ACC112 (cell line): ENCODE data around the gene OR8K3.

Source experiments
- H2AFZ ChIP-seq: fragments of 200-600 bp; sonication (generic); one replicate; pipeline ENCODE4 v1.6.0; 2017; ENCODE audit warnings: antibody characterized with exemption, low read length; ENCODE audit not compliant: unreplicated experiment
- H3K27ac ChIP-seq: fragments of 200-600 bp; sonication (generic); 2 replicates; pipeline ENCODE4 v1.5.1; 2014; ENCODE audit warnings: low read depth, mild to moderate bottlenecking, antibody characterized with exemption, low read length, moderate library complexity
- H3K27me3 ChIP-seq: fragments of 200-600 bp; sonication (generic); 2 replicates; pipeline ENCODE4 v1.6.1; 2014; ENCODE audit warnings: mild to moderate bottlenecking, antibody characterized with exemption, low read length, moderate library complexity, mixed read lengths; ENCODE audit not compliant: insufficient read depth
- H3K36me3 ChIP-seq: fragments of 200-600 bp; sonication (generic); 2 replicates; pipeline ENCODE4 v1.6.1; 2016; ENCODE audit warnings: mild to moderate bottlenecking, antibody characterized with exemption, low read length, moderate library complexity, mixed read lengths; ENCODE audit not compliant: insufficient read depth
- H3K4me1 ChIP-seq: fragments of 200-600 bp; sonication (generic); one replicate; pipeline ENCODE4 v1.6.1; 2016; ENCODE audit warnings: low read length, mixed read lengths; ENCODE audit not compliant: insufficient read depth, unreplicated experiment, control insufficient read depth
- H3K4me3 ChIP-seq: fragments of 200-600 bp; sonication (generic); 2 replicates; pipeline ENCODE4 v1.5.1; 2014; ENCODE audit warnings: mild to moderate bottlenecking, low read depth, low read length
- H3K79me2 ChIP-seq: fragments of 200-600 bp; sonication (generic); one replicate; pipeline ENCODE4 v1.6.0; 2016; ENCODE audit warnings: low read length; ENCODE audit not compliant: control insufficient read depth, unreplicated experiment, insufficient read depth

The OR8K3 gene

DNA sequence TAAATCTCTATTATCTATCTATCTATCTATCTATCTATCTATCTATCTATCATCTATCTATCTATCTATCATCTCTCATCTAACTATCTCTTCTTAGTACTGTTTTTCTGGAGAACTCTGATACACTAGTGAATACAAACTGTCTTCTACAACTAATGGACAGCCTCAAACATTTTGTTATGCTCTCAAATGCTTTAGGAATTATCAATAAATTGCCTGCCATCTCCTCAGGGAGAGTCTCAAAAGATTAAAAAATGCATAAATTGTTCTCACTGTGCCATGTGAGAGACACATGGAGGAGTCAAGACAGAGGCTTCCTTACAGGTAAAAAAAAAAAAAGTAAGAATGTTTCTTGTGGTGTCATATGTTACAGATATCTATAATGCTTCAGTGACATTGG lies at the start of gene OR8K3:
Gene OR8K3, plus strand, starts transcription at position 301 of the 400 bp plus-strand sequence. CDS start 3,163 bp downstream, outside the sequence.
- H3K4me3 ChIP-seq = no peak within 1 kb of the TSS
- no peaks in the 10 kb centered on the region for H3K36me3 ChIP-seq
- H3K27ac ChIP-seq = no peak within 1 kb of the TSS
- no peaks in the 10 kb centered on the region for H3K79me2 ChIP-seq
- H2AFZ ChIP-seq = no peak within 1 kb of the TSS
- no peaks in the 10 kb centered on the region for H3K27me3 ChIP-seq
- H3K4me1 ChIP-seq = no peaks in the 10 kb centered on the region

GRCh38 chr11:56271092-56271491 lies 43.9 kb upstream of the OR8K3 start:
- Histone ChIP-seq H3K4me1 (no peaks in the 10 kb centered on the region), H3K27ac (no peak overlapping the region), H3K4me3 (no peak overlapping the region), H3K27me3 (no peaks in the 10 kb centered on the region), H3K36me3 (no peaks in the 10 kb centered on the region), H2AFZ (no peak overlapping the region), H3K79me2 (no peaks in the 10 kb centered on the region)

DNA sequence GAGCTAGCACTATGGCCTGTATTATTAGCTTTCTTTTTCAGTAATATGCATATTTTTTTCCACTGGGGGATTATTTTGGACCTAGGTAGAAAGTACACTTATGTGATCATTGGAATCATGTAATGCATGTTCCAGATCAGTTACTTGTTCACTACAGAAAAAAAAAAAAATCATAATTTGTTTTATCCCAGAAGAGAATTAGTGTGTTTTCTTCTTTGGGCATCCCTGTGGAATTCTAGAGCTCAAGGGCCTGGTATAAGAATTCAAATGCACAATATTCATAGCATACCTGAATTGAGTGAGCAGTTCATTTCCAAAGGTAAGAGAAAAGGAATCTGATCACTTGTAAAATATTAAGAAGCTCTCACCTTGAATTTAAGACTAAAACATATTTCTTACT lies 41.1 kb upstream of the OR8K3 start, which contains the start of gene OR5T1:
Gene OR5T1, plus strand, starts transcription at position 301 of the 400 bp plus-strand sequence. CDS start 1,485 bp downstream, outside the sequence.
- Histone ChIP-seq H3K27me3 (no peaks in the 10 kb centered on the region), H3K4me3 (no peak within 1 kb of the TSS), H3K27ac (no peak within 1 kb of the TSS), H2AFZ (no peak within 1 kb of the TSS), H3K79me2 (no peaks in the 10 kb centered on the region), H3K36me3 (no peaks in the 10 kb centered on the region), H3K4me1 (no peaks in the 10 kb centered on the region)

- Histone ChIP-seq H3K27me3 (no peaks in the 10 kb centered on the region), H3K36me3 (no peaks in the 10 kb centered on the region), H2AFZ (no peak within 1 kb of the TSS), H3K4me1 (no peaks in the 10 kb centered on the region), H3K4me3 (no peak within 1 kb of the TSS), H3K27ac (no peak within 1 kb of the TSS), H3K79me2 (no peaks in the 10 kb centered on the region)
These were observed 22.8 kb upstream of the OR8K3 start, which contains the start of gene OR8H1 for GRCh38 chr11:56292154-56292553. OR8H1 (minus strand) TSS chr11:56292254; CDS start chr11:56291062, 1,192 bp downstream.

DNA sequence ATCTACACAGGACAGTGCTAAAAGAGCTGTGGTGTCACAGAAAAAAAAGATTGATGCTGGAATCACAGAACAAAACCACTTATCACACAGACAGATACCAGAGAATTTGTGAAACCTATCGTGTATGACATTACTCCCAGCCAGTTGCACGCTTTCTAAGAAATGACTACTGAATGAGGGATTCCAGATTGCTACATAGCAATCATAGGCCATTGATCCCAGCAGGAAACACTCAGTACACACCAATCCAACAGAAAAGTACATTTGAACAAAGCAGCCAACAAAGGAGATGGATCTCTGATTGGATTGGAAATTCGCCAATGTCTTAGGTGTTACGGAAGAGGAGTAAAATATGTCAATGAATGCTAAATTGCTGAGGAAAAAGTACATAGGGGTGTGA lies 18.0 kb upstream of the OR8K3 start:
- H3K4me3 ChIP-seq = no peak overlapping the region
- H3K36me3 ChIP-seq = no peaks in the 10 kb centered on the region
- no peaks in the 10 kb centered on the region for H3K79me2 ChIP-seq
- no peaks in the 10 kb centered on the region for H3K27me3 ChIP-seq
- no peak overlapping the region for H2AFZ ChIP-seq
- no peak overlapping the region for H3K27ac ChIP-seq
- H3K4me1 ChIP-seq = no peaks in the 10 kb centered on the region

GRCh38 chr11:56307836-56308235 lies 7.1 kb upstream of the OR8K3 start:
- H2AFZ ChIP-seq = no peak overlapping the region
- H3K27ac ChIP-seq = no peak overlapping the region
- no peak overlapping the region for H3K4me3 ChIP-seq
- H3K36me3 ChIP-seq = no peaks in the 10 kb centered on the region
- no peaks in the 10 kb centered on the region for H3K79me2 ChIP-seq
- H3K4me1 ChIP-seq = no peaks in the 10 kb centered on the region
- no peaks in the 10 kb centered on the region for H3K27me3 ChIP-seq

DNA sequence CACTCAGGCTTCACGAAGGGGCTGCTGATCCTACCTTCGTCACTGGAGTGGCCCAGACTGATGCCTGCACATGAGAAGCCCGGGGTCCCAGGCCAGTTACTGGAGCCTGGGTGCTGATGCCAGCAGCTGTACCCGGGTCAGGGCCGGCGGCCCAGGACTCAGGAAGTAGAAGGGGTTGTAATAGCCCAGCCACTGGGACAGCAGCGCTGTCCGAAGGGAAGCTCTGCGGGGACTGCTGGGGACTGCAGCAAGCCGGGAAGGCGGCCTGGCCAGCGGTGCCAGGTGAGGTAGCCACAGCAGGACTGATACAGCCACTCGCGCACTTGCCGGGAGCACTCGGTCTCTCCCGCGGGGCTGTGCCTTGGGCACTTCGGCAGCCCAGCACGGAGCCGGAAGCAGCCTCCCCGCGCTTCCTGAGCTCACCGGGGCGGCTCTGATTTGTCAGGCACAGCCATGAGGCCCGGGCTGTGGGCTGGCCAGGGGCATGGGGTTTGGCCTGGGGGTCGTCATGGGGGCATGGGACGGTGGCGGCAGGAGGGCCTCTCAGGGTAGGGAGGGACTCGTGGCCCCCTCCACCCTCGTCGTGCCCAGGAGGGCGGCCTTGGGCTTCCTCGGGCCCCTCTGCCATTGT lies 17.0 kb downstream of the OR8K3 start:
- H3K4me3 ChIP-seq = no peak overlapping the region
- H3K36me3 ChIP-seq = no peaks in the 10 kb centered on the region
- no peak overlapping the region for H3K27ac ChIP-seq
- H2AFZ ChIP-seq = no peak overlapping the region
- H3K79me2 ChIP-seq = no peaks in the 10 kb centered on the region
- no peaks in the 10 kb centered on the region for H3K27me3 ChIP-seq
- H3K4me1 ChIP-seq = no peaks in the 10 kb centered on the region

GRCh38 chr11:56333156-56333555 lies 18.2 kb downstream of the OR8K3 start:
- no peaks in the 10 kb centered on the region for H3K4me1 ChIP-seq
- no peaks in the 10 kb centered on the region for H3K79me2 ChIP-seq
- H3K4me3 ChIP-seq = no peak overlapping the region
- H3K36me3 ChIP-seq = no peaks in the 10 kb centered on the region
- no peak overlapping the region for H3K27ac ChIP-seq
- H3K27me3 ChIP-seq = no peaks in the 10 kb centered on the region
- H2AFZ ChIP-seq = no peak overlapping the region

DNA sequence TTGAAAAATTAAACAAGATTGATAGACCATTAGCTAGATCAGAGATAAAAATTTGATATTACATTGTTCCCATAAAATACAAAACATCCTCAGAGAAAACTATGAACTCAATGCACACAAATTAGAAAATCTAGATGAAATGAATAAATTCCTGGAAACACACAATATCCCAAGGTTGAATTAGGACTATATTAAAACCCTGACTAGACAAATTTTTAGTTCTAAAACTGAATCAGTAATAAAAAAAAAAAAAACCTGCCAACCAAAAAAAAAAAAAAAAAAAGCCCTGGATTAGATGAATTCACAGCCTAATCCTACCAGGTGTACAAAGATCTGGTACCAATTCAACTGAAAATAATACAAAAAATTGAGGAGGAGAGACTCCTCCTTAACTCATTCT lies 25.3 kb downstream of the OR8K3 start:
- no peaks in the 10 kb centered on the region for H3K27me3 ChIP-seq
- H2AFZ ChIP-seq = no peak overlapping the region
- H3K79me2 ChIP-seq = no peaks in the 10 kb centered on the region
- H3K27ac ChIP-seq = no peak overlapping the region
- no peaks in the 10 kb centered on the region for H3K4me1 ChIP-seq
- H3K36me3 ChIP-seq = no peaks in the 10 kb centered on the region
- H3K4me3 ChIP-seq = no peak overlapping the region

- Histone ChIP-seq H3K4me3 (no peak within 1 kb of the TSS), H2AFZ (no peak within 1 kb of the TSS), H3K36me3 (no peaks in the 10 kb centered on the region), H3K27ac (no peak within 1 kb of the TSS), H3K27me3 (no peaks in the 10 kb centered on the region), H3K79me2 (no peaks in the 10 kb centered on the region), H3K4me1 (no peaks in the 10 kb centered on the region)
These were observed 30.8 kb downstream of the OR8K3 start, which contains the start of gene OR8K1 for GRCh38 chr11:56345739-56346138. OR8K1 (plus strand) TSS chr11:56346039; CDS start chr11:56346039, 0 bp downstream.

- H3K79me2 ChIP-seq = no peaks in the 10 kb centered on the region
- H3K4me1 ChIP-seq = no peaks in the 10 kb centered on the region
- H3K36me3 ChIP-seq = no peaks in the 10 kb centered on the region
- no peak within 1 kb of the TSS for H3K27ac ChIP-seq
- H2AFZ ChIP-seq = no peak within 1 kb of the TSS
- no peaks in the 10 kb centered on the region for H3K27me3 ChIP-seq
- no peak within 1 kb of the TSS for H3K4me3 ChIP-seq
These were observed 39.0 kb downstream of the OR8K3 start, which contains the start of gene OR8J1 for GRCh38 chr11:56353991-56354390. OR8J1 (plus strand) TSS chr11:56354291; CDS start chr11:56360247, 5,956 bp downstream.
